Fibroblast of skin of left biceps (primary cell): ENCODE data around the gene ASPHD2.
A peak's percentile ranks its signal among the peaks of the same experiment; 100 is the strongest.

Experiments used
- DNase-seq, 2 experiments: peaks; one replicate each; pipeline ENCODE4 v3.0.0-alpha.2; 2013; ENCODE audit warnings: low read depth in 2 of 2

The ASPHD2 gene

DNA sequence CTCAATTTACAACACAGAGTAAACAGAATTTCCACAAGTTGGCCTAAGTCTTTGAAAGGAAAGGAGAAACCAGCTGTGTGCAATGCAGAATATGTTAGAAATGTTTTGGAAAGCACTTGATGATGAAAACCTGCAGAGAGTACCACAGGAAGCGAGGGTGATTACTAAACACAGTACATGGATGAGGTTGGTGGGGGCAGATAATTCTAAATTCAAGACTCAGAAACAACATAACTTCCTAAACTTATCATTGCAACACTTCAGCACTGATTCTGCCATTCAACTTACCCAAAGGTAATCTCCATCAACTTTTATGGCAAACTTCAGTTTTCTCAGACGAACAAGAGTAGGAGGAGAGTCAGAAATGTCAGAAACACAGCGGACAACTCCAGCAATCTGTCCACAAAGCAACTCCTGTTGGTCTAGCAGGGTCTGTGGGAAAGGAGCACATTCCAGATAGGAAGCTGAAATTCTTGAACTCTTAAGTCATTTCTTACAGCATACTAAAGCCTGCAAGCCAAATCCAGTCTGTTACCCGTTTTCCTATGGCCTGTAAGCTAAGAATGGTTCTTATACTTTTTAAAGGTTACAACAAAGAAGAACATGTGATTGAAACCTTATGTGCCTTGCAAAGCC lies 47.8 kb downstream of the ASPHD2 start:
- peak; percentile 39 to 48 for DNase-seq

GRCh38 chr22:26477341-26477731 lies 48.3 kb downstream of the ASPHD2 start:
- no peak for DNase-seq

- no peak for DNase-seq
These were observed 50.2 kb downstream of the ASPHD2 start for GRCh38 chr22:26479043-26479791.

DNA sequence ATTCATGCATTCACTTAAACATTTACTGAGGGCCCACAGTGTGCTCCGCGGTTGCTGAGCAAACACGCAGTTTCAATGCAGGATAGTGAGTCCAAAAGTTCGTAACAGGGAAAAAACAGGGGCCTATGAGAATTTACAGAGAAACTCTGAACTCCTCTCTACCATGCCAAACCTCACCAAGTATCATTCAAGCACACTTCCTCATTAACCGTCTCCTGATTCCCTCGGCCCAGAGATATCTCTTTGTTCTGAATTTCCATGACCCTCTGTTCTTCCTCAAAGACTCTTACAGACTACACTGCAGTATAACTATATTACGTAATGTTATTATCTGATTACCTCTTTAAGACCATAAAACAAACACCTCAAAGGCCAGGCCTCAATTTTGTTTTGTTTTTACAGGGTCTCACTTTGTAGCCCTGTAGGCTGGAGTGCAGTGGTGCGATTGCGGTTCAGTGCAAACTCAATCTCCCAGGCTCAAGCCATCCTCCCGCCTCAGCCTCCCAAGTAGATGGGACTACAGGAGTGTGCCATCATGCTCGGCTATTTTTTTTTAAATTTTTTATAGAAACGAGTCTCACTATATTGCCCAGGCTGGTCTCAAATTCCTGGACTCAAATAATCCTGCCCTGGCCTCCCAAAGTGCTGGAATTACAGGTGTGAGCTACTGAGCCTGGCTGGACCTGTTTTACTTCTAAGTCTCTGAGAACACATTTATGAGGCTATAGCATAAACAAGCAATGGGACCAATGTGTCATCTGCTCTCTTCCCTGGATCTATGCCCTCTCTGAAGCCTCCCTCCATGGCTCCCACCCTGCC lies 50.9 kb downstream of the ASPHD2 start:
- DNase-seq, result no peak

DNA sequence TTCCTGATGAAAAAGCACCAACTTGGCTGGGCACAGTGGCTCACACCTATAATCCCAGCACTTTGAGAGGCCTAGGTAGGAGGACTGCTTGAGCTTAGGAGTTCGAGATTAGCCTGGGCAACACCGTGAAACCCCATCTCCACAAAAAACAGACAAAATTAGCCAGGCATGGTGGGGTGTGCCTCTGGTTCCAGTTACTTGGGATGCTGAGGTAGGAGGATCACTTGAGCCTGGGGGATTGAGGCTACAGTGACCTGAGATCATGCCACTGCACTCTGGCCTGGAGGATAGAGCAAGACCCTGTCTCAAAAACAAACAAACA lies 51.5 kb downstream of the ASPHD2 start:
- no peak for DNase-seq

DNA sequence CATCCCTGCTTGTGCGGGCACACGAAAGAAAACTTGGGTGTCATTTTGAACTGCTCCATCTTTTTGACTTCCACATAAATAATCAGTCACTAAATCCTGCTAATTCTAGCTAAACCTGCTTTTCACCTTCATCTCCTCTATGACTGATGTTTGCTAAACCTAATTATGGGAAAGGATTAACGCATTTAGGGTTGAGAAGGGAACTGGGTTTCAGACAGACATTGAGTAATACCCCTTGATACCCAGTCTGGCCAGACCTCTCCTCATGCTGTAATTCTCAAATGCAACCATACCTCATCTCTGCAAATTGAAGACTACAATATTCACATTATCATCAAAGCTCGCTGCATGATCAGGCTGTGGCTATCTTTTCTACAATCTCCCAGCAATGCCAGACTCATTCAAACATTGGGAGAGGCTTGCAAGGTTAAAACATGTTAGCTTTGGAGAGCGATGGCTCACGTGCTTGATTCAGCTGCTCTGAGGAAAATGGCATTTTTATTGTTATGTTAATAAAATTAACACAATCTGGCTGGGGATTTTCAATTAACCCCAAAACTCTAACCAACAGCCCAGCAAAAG lies 52.1 kb downstream of the ASPHD2 start:
- DNase-seq, result no peak

GRCh38 chr22:26481694-26482093 lies 52.6 kb downstream of the ASPHD2 start:
- no peak for DNase-seq

GRCh38 chr22:26482161-26482560 lies 53.1 kb downstream of the ASPHD2 start:
- no peak for DNase-seq

DNA sequence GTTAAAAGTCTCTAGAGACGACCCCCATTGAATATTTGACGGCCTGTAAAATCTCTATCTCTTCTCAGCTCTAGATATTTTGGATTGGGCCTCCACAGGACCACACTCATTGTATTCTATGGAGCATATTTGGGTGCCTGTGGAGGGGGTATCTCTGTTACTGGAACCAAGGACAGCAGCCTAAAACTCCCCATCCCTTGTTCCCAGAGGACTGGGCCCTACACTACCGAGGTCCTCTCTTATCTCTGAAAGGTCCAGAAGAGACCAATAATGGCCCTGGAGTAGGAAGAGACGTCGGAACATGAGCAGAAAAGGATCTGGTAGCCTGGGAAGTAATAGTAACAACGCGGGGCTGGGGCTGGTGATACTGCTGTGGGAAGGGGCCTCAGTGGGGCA lies 54.0 kb downstream of the ASPHD2 start:
- no peak for DNase-seq

GRCh38 chr22:26483439-26484359 lies 54.6 kb downstream of the ASPHD2 start, which contains the start of the genes HPS4 and SRRD:
Gene HPS4 (minus strand): TSS chr22:26483783. CDS start chr22:26481762, 2,021 bp downstream.
Gene SRRD (plus strand): TSS chr22:26483877. CDS start chr22:26483891, 14 bp downstream.
- DNase-seq, result peak; percentile 57 to 69

DNA sequence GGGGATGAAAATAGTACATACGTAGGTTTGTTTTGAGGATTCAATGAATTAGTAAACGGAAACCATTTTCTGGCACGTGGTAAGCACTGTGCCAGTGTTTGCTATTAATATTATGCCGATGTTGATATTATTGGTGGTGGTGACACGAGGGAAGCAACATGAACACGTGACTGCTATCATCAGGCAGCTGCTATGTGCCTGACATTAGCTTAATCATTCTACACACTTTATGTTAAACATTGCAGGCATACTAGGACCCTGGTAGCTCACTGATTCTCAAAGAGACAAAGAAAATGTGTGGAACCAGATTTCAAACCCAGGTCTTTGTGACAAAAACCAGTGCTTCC lies 55.3 kb downstream of the ASPHD2 start:
- no peak for DNase-seq

DNA sequence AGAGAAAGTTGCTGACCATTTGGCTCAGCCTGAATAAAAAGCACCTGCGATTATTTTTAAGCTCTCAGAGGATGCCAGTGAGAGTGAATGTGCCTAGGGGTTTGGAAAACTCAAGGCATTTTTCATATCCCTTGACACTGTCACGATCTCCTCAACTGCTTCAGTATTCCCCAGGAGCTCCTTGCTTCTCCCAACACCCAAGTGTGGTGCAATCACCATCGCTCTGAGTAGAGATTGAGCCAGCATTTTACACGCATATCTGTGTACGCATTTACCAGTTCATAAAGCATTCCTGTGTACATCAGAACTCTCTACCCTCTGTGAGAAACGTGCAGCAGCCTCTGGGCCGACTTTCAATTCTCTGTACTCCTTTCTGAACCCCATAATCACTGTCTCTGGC lies 56.0 kb downstream of the ASPHD2 start:
- DNase-seq, result no peak

GRCh38 chr22:26485806-26486390 lies 56.8 kb downstream of the ASPHD2 start:
- no peak for DNase-seq

DNA sequence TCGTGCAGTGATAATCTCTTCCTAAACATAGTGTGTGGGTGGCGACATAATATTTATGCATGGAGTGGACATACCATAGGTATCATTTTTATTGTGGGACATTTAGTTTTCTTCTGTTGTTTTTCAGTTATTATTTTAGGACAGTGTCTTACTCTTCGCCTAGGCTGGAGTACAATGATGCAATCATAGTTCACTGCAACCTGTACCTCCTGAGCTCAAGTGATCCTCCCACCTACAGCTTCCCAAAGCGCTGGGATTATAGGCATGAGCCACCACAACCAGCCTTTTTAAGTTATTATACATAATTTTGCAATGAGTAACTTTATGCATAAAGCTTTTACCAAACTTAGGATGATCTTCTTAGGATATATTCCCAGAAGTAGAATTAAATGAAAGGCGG lies 57.3 kb downstream of the ASPHD2 start:
- no peak for DNase-seq

- DNase-seq, result no peak
These were observed 58.9 kb downstream of the ASPHD2 start for GRCh38 chr22:26487996-26488395.

- no peak for DNase-seq
These were observed 60.5 kb downstream of the ASPHD2 start for GRCh38 chr22:26489447-26490036.

- DNase-seq, result no peak
These were observed 63.2 kb downstream of the ASPHD2 start for GRCh38 chr22:26492220-26492619.

DNA sequence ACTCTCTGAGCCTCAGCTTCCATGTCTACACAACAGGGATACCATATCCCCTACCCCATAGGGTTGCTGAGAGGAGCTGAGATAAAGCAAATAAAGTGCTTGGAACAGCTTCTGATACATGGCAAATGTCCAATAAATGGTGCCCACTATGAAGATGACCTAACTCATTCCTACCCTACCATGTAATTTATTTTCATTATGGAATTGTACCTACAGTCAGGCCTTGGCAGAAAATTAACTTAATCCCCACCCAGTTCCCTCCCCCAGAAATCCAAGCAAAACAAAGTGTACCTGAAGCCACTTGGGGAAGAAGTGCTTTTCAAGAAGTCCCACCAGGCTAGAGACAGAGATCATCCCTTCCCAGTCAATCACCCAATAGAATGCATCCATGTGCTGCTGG lies 65.4 kb downstream of the ASPHD2 start:
- no peak for DNase-seq
